SK-N-MC (cell line): ENCODE measurements around the gene ME3.

Source experiments
- EZH2 ChIP-seq: fragments of 200-600 bp; sonication (generic); IDR thresholded peaks from one replicate; pipeline ENCODE4 v1.6.1; 2017; ENCODE audit warnings: antibody characterized with exemption
- FOXP2 ChIP-seq: optimal IDR thresholded peaks from 2 replicates; pipeline ENCODE3; 2011; ENCODE audit warnings: mild to moderate bottlenecking, moderate library complexity; ENCODE audit not compliant: insufficient read depth; ENCODE audit errors: extremely low read length, control extremely low read depth

- TF ChIP-seq EZH2 (no peak), FOXP2 (no peak)
Observed at GRCh38 chr11:86715611-86716010, 43.2 kb upstream of the ME3 start.
